Measurements from ENCODE around the gene SAMD11.

SAMD11 gene

GRCh38 chr1:962381-963300, 38.9 kb downstream of the SAMD11 start:
- no peak for DNase-seq (ENCODE audit: low read depth, low spot score)

GRCh38 chr1:963301-963651, 39.6 kb downstream of the SAMD11 start:
- no peak for DNase-seq (ENCODE audit: low read depth, low spot score)

- no peak for DNase-seq (ENCODE audit: low read depth, low spot score)
Observed at GRCh38 chr1:963746-964525, 40.2 kb downstream of the SAMD11 start.

- DNase-seq (ENCODE audit: low read depth, low spot score) = no peak
Observed at GRCh38 chr1:964691-965525, 41.2 kb downstream of the SAMD11 start.

GRCh38 chr1:965526-966134, 41.9 kb downstream of the SAMD11 start:
- DNase-seq (ENCODE audit: low read depth, low spot score) = no peak

GRCh38 chr1:966135-966703, 42.5 kb downstream of the SAMD11 start, which contains the start of gene PLEKHN1:
TSS of gene PLEKHN1 (plus strand) at chr1:966482. CDS start at chr1:966532, 50 bp downstream.
- no peak for DNase-seq (ENCODE audit: low read depth, low spot score)

GRCh38 chr1:966704-967300, 43.1 kb downstream of the SAMD11 start:
- DNase-seq (ENCODE audit: low read depth, low spot score) = peak; percentile 61

GRCh38 chr1:967466-968343, 44.0 kb downstream of the SAMD11 start:
- no peak for DNase-seq (ENCODE audit: low read depth, low spot score)

- DNase-seq (ENCODE audit: low read depth, low spot score) = no peak
Observed at GRCh38 chr1:969260-969855, 45.6 kb downstream of the SAMD11 start.

GRCh38 chr1:970242-970972, 46.7 kb downstream of the SAMD11 start:
- no peak for DNase-seq (ENCODE audit: low read depth, low spot score)

- no peak for DNase-seq (ENCODE audit: low read depth, low spot score)
Observed at GRCh38 chr1:970973-971730, 47.4 kb downstream of the SAMD11 start.

- no peak for DNase-seq (ENCODE audit: low read depth, low spot score)
Observed at GRCh38 chr1:971751-972506, 48.2 kb downstream of the SAMD11 start.

GRCh38 chr1:972726-973458, 49.2 kb downstream of the SAMD11 start:
- DNase-seq (ENCODE audit: low read depth, low spot score) = no peak

- DNase-seq (ENCODE audit: low read depth, low spot score) = no peak
Observed at GRCh38 chr1:973459-974292, 50.0 kb downstream of the SAMD11 start.

- DNase-seq (ENCODE audit: low read depth, low spot score) = no peak
Observed at GRCh38 chr1:974293-974640, 50.5 kb downstream of the SAMD11 start.

Measured in activated CD4-positive, CD25-positive, alpha-beta regulatory T cell treated with anti-CD3 and anti-CD28 coated beads, Interleukin-2, amount 50 U/mL, for 16 hours (primary cell).